Measurements from ENCODE around the gene TEX54. TPM values are rescaled to one million over a fixed set of nuclear protein-coding genes. Genes with fewer than 3 reads are reported as not detected.

Gene TEX54
- total RNA-seq = not detected in 2 replicates
- polyA plus RNA-seq = 1.8 and 3.5 TPM in 2 replicates

DNA sequence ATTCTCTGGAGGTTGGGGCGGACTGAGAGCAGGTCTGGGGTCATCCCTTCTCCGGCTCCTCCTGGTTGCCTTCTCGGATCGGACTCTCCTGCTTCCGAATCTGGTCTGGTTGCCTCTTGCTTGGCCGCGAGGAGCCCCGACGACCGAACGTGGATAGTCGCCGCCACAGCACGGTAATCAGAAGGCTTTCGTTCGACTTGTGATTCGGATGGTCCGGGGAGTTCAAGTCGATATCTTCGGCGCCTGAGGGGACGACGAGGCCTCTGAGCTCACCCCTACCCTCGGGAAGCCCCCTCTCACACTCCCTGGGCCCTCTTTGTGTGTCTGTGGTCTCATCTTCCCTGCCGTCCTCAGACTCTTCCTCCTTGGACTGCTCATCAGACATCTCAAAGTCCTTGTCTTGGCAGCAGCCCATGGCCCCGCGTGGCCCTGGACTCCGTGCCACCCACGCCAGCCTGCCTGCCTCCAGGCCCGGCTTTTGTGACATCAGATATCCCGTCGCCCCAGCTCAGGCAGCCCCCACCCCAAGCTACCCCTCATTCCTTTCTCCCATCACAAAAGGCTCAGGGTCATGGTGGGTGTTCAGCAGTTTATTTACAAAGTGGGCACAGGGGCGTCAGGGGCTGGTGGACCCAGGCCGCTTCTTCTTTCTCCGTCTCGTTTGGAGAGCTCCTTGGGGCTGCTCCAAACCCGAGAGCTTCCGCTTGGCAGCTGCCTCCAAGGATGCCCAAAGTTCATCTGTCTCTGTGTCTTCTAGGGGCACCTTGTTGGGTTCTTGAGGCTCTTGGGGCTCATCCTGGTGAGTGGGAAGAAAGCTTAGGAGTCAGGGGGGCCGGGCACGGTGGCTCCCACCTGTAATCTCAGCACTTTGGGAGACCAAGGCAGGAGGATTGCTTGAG is at the start of gene TEX54:
Gene TEX54 (minus strand): TSS at position 506 of the 899 bp plus-strand sequence.
- H3K27me3 ChIP-seq = no peaks in the 10 kb centered on the region
- H3K4me3 ChIP-seq = peak within 1 kb of the TSS; percentile 61
- TF ChIP-seq EZH2phosphoT487 (IDR thresholded peaks at IDR 0.05; ENCODE audit: low read depth, severe bottlenecking, unreplicated experiment) = no peak
- no peak for TF ChIP-seq EZH2 (IDR thresholded peaks at IDR 0.05; ENCODE audit: borderline replicate concordance)
- TF ChIP-seq CTCF (IDR thresholded peaks at IDR 0.05; ENCODE audit: poor library complexity) = no peak
- WGBS (ENCODE audit: low lambda C conversion rate, missing lambda C conversion rate) = 17% methylated on average over 39 of the region's 40 CpGs
- no peaks in the 10 kb centered on the region for H3K9me2 ChIP-seq (replicated peaks; ENCODE audit: insufficient read depth)
- H3K9me3 ChIP-seq (ENCODE audit: low read depth) = no peaks in the 10 kb centered on the region
- peak; percentile 65 for DNase-seq (ENCODE audit: low spot score)
- H3K79me2 ChIP-seq = peaks cover 81% of the 10 kb centered on the region
- H3K4me2 ChIP-seq = peak within 1 kb of the TSS; percentile 89
- peak within 1 kb of the TSS; percentile 95 for H3K27ac ChIP-seq
- H3K36me3 ChIP-seq (replicated peaks; ENCODE audit: insufficient read depth, low read depth) = no peaks in the 10 kb centered on the region
- H2AFZ ChIP-seq = peak within 1 kb of the TSS; percentile 42
- H3K4me1 ChIP-seq (ENCODE audit: insufficient read depth) = peaks cover 15% of the 10 kb centered on the region
- peaks cover 18% of the 10 kb centered on the region for H4K20me1 ChIP-seq (ENCODE audit: insufficient read depth, poor library complexity, severe bottlenecking)

- peaks cover 43% of the 10 kb centered on the region for H3K4me1 ChIP-seq (ENCODE audit: insufficient read depth)
- H3K79me2 ChIP-seq = peaks cover 78% of the 10 kb centered on the region
Observed at GRCh38 chr11:62882431-62882749, 49.7 kb upstream of the TEX54 start.

GRCh38 chr11:62881579-62882430 is 49.2 kb upstream of the TEX54 start:
- Histone ChIP-seq H3K4me1 (ENCODE audit: insufficient read depth) (peaks cover 43% of the 10 kb centered on the region), H3K36me3 (replicated peaks; ENCODE audit: insufficient read depth, low read depth) (no peaks in the 10 kb centered on the region), H2AFZ (no peak overlapping the region), H3K79me2 (peaks cover 72% of the 10 kb centered on the region), H3K4me2 (peak overlapping the region; percentile 85), H3K9me2 (replicated peaks; ENCODE audit: insufficient read depth) (no peaks in the 10 kb centered on the region), H3K9me3 (ENCODE audit: low read depth) (no peaks in the 10 kb centered on the region), H3K27ac (peak overlapping the region; percentile 100), H3K27me3 (no peaks in the 10 kb centered on the region), H3K4me3 (peak overlapping the region; percentile 82), H4K20me1 (ENCODE audit: insufficient read depth, poor library complexity, severe bottlenecking) (peaks cover 41% of the 10 kb centered on the region)
- no peak for TF ChIP-seq EZH2 (IDR thresholded peaks at IDR 0.05; ENCODE audit: borderline replicate concordance)
- TF ChIP-seq CTCF (IDR thresholded peaks at IDR 0.05; ENCODE audit: poor library complexity) = no peak
- no peak for TF ChIP-seq EZH2phosphoT487 (IDR thresholded peaks at IDR 0.05; ENCODE audit: low read depth, severe bottlenecking, unreplicated experiment)
- DNase-seq (ENCODE audit: low spot score) = peak; percentile 98
- WGBS (ENCODE audit: low lambda C conversion rate, missing lambda C conversion rate) = 9% methylated on average over 9 of the region's 21 CpGs

More at GRCh38 chr11:62882431-62882749, 49.7 kb upstream of the TEX54 start:
- no peak for DNase-seq (ENCODE audit: low spot score)
- TF ChIP-seq EZH2phosphoT487 (IDR thresholded peaks at IDR 0.05; ENCODE audit: low read depth, severe bottlenecking, unreplicated experiment) (no peak), EZH2 (IDR thresholded peaks at IDR 0.05; ENCODE audit: borderline replicate concordance) (no peak), CTCF (IDR thresholded peaks at IDR 0.05; ENCODE audit: poor library complexity) (no peak)
- Histone ChIP-seq H4K20me1 (ENCODE audit: insufficient read depth, poor library complexity, severe bottlenecking) (peaks cover 47% of the 10 kb centered on the region), H3K36me3 (replicated peaks; ENCODE audit: insufficient read depth, low read depth) (no peaks in the 10 kb centered on the region), H3K27ac (peak overlapping the region; percentile 100), H2AFZ (no peak overlapping the region), H3K4me2 (peak overlapping the region; percentile 85), H3K27me3 (no peaks in the 10 kb centered on the region), H3K4me3 (peak overlapping the region; percentile 82), H3K9me3 (ENCODE audit: low read depth) (no peaks in the 10 kb centered on the region), H3K9me2 (replicated peaks; ENCODE audit: insufficient read depth) (no peaks in the 10 kb centered on the region)
- WGBS (ENCODE audit: low lambda C conversion rate, missing lambda C conversion rate) = 30% methylated on average over 6 of the region's 6 CpGs
